Measurements from ENCODE around the gene AVPI1. TPM values are rescaled to one million over a fixed set of nuclear protein-coding genes. Genes with fewer than 3 reads are reported as not detected.

AVPI1 gene
- total and polyA plus RNA-seq, 2 of the 13 experiments (the other 11 are each of a cell fraction or from before 2014, with no cell fraction given) = 39.8 to 61.2 TPM

DNA sequence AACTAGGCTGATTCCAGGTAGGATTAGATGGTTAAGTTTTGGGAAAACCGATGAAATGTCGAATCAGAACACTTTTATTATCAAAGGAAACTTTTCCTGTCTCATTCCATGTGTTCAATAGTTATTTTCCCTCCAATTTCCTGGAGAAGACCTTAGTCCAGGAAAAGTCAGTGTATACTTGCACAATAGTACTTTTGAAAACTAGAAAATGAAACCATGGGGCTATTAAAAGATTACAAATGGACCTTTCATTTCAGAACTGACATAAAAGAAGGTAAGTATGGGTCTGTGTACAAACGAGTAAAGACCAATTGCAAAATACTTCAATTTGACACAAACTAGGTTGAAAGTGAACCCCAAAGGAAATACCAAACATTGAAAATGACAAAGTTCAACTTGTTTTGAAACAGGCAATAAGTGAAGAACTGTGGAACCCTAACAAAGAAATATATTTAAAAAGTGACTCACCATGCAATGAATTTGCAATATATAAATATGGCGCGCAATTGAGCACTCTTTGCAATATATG lies 2.1 kb downstream of the AVPI1 start (continued):
- TF ChIP-seq, protein P1, sequence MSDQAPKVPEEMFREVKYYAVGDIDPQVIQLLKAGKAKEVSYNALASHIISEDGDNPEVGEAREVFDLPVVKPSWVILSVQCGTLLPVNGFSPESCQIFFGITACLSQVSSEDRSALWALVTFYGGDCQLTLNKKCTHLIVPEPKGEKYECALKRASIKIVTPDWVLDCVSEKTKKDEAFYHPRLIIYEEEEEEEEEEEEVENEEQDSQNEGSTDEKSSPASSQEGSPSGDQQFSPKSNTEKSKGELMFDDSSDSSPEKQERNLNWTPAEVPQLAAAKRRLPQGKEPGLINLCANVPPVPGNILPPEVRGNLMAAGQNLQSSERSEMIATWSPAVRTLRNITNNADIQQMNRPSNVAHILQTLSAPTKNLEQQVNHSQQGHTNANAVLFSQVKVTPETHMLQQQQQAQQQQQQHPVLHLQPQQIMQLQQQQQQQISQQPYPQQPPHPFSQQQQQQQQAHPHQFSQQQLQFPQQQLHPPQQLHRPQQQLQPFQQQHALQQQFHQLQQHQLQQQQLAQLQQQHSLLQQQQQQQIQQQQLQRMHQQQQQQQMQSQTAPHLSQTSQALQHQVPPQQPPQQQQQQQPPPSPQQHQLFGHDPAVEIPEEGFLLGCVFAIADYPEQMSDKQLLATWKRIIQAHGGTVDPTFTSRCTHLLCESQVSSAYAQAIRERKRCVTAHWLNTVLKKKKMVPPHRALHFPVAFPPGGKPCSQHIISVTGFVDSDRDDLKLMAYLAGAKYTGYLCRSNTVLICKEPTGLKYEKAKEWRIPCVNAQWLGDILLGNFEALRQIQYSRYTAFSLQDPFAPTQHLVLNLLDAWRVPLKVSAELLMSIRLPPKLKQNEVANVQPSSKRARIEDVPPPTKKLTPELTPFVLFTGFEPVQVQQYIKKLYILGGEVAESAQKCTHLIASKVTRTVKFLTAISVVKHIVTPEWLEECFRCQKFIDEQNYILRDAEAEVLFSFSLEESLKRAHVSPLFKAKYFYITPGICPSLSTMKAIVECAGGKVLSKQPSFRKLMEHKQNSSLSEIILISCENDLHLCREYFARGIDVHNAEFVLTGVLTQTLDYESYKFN (CRISPR knock-in tag; conservative IDR thresholded peaks at IDR 0.05) = peak; percentile 71
- TF ChIP-seq, protein P2, sequence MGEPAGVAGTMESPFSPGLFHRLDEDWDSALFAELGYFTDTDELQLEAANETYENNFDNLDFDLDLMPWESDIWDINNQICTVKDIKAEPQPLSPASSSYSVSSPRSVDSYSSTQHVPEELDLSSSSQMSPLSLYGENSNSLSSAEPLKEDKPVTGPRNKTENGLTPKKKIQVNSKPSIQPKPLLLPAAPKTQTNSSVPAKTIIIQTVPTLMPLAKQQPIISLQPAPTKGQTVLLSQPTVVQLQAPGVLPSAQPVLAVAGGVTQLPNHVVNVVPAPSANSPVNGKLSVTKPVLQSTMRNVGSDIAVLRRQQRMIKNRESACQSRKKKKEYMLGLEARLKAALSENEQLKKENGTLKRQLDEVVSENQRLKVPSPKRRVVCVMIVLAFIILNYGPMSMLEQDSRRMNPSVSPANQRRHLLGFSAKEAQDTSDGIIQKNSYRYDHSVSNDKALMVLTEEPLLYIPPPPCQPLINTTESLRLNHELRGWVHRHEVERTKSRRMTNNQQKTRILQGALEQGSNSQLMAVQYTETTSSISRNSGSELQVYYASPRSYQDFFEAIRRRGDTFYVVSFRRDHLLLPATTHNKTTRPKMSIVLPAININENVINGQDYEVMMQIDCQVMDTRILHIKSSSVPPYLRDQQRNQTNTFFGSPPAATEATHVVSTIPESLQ (CRISPR knock-in tag; conservative IDR thresholded peaks at IDR 0.05) = no peak
- TF ChIP-seq EP300 (IDR thresholded peaks at IDR 0.05; ENCODE audit: low read depth in 2 of 2, low read length in 2 of 2) (peak in 1 of 2 experiments; percentile 83; a peak in 1 of 4 replicates), EP300 (CRISPR knock-in tag; IDR thresholded peaks at IDR 0.05; ENCODE audit: borderline replicate concordance) (no peak), KDM6A (CRISPR knock-in tag; IDR thresholded peaks at IDR 0.05; ENCODE audit: low read depth) (0 out of 2 replicates have a peak, but pooled peaks have one; percentile 24), CREB1 (IDR thresholded peaks at IDR 0.05) (no peak), CREB1 (CRISPR knock-in tag; IDR thresholded peaks at IDR 0.05) (peak; percentile 65), ZFX (CRISPR knock-in tag; IDR thresholded peaks at IDR 0.05; ENCODE audit: low read depth) (no peak), TBL1XR1 (IDR thresholded peaks at IDR 0.05; ENCODE audit: borderline replicate concordance, low read length, partially characterized antibody) (no peak), BORCS8-MEF2B (CRISPR knock-in tag; IDR thresholded peaks at IDR 0.05) (no peak), ZZZ3 (CRISPR knock-in tag; IDR thresholded peaks at IDR 0.05; ENCODE audit: borderline replicate concordance) (no peak), XBP1 (CRISPR knock-in tag; IDR thresholded peaks at IDR 0.05) (no peak), PHF5A (CRISPR knock-in tag; IDR thresholded peaks at IDR 0.05; ENCODE audit: low read depth, unreplicated experiment) (no peak), DMAP1 (CRISPR knock-in tag; IDR thresholded peaks at IDR 0.05) (no peak; the same call in 1 of the 2 replicates), ZNF782 (CRISPR knock-in tag; IDR thresholded peaks at IDR 0.05; ENCODE audit: borderline replicate concordance) (no peak), GATAD1 (CRISPR knock-in tag; IDR thresholded peaks at IDR 0.05) (no peak), ZNF607 (CRISPR knock-in tag; IDR thresholded peaks at IDR 0.05; ENCODE audit: borderline replicate concordance) (no peak)
- TF ChIP-seq, protein P3, sequence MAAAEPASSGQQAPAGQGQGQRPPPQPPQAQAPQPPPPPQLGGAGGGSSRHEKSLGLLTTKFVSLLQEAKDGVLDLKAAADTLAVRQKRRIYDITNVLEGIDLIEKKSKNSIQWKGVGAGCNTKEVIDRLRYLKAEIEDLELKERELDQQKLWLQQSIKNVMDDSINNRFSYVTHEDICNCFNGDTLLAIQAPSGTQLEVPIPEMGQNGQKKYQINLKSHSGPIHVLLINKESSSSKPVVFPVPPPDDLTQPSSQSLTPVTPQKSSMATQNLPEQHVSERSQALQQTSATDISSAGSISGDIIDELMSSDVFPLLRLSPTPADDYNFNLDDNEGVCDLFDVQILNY (CRISPR knock-in tag; conservative IDR thresholded peaks at IDR 0.05) = no peak
- TF ChIP-seq, protein P4, sequence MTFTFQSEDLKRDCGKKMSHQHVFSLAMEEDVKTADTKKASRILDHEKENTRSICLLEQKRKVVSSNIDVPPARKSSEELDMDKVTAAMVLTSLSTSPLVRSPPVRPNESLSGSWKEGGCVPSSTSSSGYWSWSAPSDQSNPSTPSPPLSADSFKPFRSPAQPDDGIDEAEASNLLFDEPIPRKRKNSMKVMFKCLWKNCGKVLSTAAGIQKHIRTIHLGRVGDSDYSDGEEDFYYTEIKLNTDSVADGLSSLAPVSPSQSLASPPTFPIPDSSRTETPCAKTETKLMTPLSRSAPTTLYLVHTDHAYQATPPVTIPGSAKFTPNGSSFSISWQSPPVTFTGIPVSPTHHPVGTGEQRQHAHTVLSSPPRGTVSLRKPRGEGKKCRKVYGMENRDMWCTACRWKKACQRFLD (CRISPR knock-in tag; IDR thresholded peaks at IDR 0.05; ENCODE audit: borderline replicate concordance) = no peak
- TF ChIP-seq, protein P5, sequence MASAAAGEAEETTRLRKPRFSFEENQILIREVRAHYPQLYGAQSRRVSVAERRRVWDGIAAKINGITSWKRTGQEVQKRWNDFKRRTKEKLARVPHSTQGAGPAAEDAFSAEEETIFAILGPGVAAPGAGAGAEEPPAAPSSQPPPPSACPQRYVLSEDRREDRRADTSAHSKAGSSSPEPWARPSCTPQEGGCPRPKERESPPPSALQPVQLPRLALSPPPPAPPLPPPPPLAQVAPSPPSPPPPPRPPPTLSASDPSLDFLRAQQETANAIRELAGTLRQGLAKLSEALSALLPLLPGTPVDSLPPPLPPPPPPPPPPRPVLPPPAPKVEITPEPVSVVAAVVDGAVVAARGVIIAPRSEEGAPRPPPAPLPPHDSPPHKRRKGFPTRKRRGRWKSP (CRISPR knock-in tag; IDR thresholded peaks at IDR 0.05) = 0 out of 2 replicates have a peak, but pooled peaks have one; percentile 6

Data from HepG2 (cell line).